Urothelium cell line (cell line): ENCODE measurements around the gene RIN1.

Experiments used
- DNase-seq: peaks from one replicate; pipeline ENCODE4 v3.0.0; 2011; ENCODE audit warnings: low spot score, mixed read lengths
- FAIRE-seq: peaks from 2 replicates; lab custom pipeline; 2011; peaks lifted over from hg19 to GRCh38; lab: Jason Lieb, UNC

Gene RIN1

GRCh38 chr11:66310324-66310723 lies 25.9 kb downstream of the RIN1 start:
- DNase-seq (no peak), FAIRE-seq (no peak)

GRCh38 chr11:66309475-66309874 lies 26.8 kb downstream of the RIN1 start:
- FAIRE-seq (no peak), DNase-seq (no peak)

GRCh38 chr11:66302656-66303055 lies 33.6 kb downstream of the RIN1 start:
- no peak for DNase-seq
- FAIRE-seq, result no peak

DNA sequence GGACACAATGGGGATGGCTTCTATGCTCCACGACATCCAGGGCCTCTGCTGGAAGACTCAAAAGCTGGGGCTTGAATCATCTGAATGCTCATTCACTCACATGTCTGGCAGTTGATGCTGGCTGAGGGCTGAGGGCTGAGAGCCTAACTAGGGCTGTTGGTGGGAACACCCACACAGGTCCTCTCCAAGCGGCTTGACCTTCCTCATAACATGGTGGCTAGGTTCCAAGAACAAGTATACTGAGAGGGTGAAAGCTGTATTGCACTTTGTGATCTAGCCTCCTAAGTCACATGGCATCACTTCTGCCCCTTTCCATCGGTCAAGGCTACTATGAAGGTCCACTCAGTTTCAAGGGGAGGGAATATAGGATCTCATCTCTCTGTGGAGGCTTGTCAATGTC lies 37.0 kb downstream of the RIN1 start:
- no peak for FAIRE-seq
- DNase-seq, result no peak

DNA sequence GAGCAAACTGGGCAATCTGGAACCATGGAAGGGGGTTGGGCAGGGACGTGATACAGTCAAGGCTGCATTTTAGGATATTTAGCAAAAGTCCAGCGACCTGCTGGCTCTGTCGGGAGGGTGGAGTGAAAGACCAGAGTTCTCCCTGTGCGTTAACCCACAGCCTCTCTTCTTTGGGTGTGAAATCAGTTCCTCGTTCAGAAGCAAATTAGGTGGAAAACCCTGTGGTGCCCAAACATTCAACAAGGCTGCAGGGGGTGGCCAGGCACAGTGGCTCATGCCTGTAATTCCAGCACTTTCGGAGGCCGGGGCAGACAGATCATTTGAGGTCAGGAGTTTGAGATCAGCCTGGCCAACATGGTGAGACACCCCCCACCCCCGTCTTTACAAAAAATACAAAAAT lies 38.6 kb downstream of the RIN1 start:
- no peak for FAIRE-seq

GRCh38 chr11:66294626-66295620 lies 41.3 kb downstream of the RIN1 start:
- no peak for DNase-seq
- no peak for FAIRE-seq

More for the DNA sequence above, 38.6 kb downstream of the RIN1 start:
- DNase-seq, result no peak

- DNase-seq (no peak), FAIRE-seq (no peak)
Observed at GRCh38 chr11:66293777-66294625, 42.2 kb downstream of the RIN1 start.

- DNase-seq, result no peak
- FAIRE-seq, result no peak
Observed at GRCh38 chr11:66293352-66293751, 42.9 kb downstream of the RIN1 start.

DNA sequence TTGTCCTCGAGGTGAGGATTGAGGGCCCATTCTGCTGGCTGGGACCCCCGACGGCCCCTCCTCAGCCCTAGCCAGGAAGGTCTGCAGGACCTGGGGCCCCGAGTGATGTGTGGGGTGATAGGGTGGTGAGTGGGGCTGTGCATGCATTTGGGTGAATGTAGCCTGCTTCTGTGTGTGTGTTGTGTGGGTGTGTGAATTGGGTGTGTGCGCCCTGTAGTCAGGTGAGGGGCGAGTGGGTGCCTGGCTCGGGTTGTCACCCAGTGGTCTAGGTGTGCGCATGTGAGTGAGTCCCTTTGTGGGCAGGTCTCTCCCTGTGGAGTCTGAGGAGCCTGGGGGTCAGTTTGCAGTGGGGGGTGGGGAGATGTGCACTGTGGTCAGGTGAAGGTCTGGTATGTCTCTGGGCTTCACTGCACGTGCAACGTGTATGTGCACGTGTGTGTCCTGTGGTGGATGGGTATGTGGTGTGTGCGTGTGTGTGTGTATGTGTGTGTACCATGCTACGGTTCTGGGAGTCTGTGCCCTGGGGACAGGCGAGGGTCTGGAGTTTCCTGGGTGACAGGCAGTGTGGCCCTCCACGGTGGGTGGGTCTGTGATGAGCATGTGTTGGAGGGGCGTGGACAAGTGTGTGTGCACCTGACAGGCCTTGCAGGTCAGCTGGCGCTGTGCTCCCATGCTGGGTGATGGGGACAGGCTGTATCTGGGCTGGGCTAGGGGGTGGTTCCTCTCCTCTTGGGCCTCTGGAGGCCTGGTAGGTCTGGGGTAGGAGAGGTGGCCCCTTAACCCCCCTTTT lies 43.5 kb downstream of the RIN1 start:
- FAIRE-seq (peak; percentile 79), DNase-seq (no peak)

- DNase-seq, result peak; percentile 48
- FAIRE-seq, result no peak
Observed at GRCh38 chr11:66291706-66292542, 44.3 kb downstream of the RIN1 start, which contains the start of gene TMEM151A. TMEM151A (plus strand) TSS chr11:66291894; CDS start chr11:66292014, 120 bp downstream.

GRCh38 chr11:66291303-66291705 lies 44.9 kb downstream of the RIN1 start:
- DNase-seq (no peak), FAIRE-seq (no peak)

DNA sequence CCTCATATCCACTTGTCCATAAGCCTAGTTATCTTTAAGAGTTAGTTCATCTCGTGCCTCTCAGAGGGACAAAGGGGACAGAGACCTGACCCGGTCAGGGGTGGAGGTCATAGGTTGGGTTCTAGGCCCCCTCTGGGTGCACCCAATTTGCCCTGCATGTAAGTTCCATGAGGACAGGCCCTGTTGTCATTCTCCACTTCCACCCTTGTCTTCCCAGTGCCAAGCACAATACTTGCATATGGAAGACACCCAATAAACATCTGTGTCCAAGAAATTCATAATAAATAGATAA lies 46.0 kb downstream of the RIN1 start:
- FAIRE-seq (no peak), DNase-seq (no peak)

GRCh38 chr11:66289548-66290329 lies 46.5 kb downstream of the RIN1 start:
- peak; percentile 78 for DNase-seq
- FAIRE-seq, result no peak

- peak; percentile 98 for FAIRE-seq
- peak; percentile 100 for DNase-seq
Observed at GRCh38 chr11:66288671-66289547, 47.3 kb downstream of the RIN1 start, which contains the start of gene YIF1A. YIF1A (minus strand) TSS chr11:66289143; CDS start chr11:66288985, 158 bp downstream.

DNA sequence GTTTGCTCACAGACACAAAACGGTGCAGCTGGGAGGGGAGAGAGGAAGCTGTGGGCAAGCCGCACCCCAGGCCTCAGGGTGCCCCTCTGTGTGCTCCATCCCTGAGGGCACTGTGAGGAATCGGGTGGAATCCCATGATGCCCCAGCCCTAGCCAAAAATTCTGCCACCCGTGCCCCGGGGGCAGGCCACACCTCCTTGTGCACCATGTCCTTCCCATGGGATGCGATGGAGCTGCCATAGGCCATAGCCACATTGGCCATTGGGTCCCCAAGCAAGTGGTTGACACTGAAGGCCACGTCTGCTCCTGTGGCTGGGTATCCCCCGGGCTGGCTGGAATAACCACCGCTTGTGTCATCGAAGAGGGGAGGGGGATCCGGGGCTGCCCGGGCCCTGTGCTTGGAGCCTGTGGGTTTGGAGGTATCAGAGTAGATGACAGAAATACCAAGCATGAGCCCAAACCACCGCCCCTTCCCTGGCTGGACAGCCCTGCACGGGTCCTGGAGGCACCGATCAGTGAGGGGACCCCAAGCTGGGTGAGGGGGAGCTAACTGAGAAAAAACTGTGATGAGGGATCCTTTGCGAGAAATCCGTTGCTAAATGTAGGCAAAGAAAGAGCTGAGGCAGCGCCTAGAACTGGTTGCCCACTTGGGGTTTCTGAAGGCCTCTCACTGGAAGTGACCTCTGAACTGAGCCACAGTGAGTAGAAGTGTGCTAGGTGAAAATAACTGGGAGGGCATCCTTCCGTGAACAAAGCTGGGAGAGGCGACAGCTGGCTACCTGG lies 48.2 kb downstream of the RIN1 start:
- no peak for DNase-seq
- no peak for FAIRE-seq

GRCh38 chr11:66287211-66287888 lies 48.9 kb downstream of the RIN1 start:
- DNase-seq (no peak), FAIRE-seq (no peak)

- FAIRE-seq, result no peak
Observed at GRCh38 chr11:66286699-66287098, 49.5 kb downstream of the RIN1 start.

More at GRCh38 chr11:66286699-66287098, 49.5 kb downstream of the RIN1 start:
- DNase-seq, result no peak
